ENCODE results near the gene BARHL1.

- TF ChIP-seq FOS (IDR thresholded peaks at IDR 0.05; ENCODE audit: borderline replicate concordance, insufficient read depth, low read length) (no peak), CTCF (IDR thresholded peaks at IDR 0.05; ENCODE audit: extremely low read depth in 1 of 2, insufficient read depth in 1 of 2, low read depth in 1 of 2, low read length in 2 of 2) (no peak), POLR2A (IDR thresholded peaks at IDR 0.05; ENCODE audit: low read depth, low read length) (no peak), EZH2 (IDR thresholded peaks at IDR 0.05; ENCODE audit: borderline replicate concordance, low read depth, low read length, severe bottlenecking) (no peak), POLR2AphosphoS5 (IDR thresholded peaks at IDR 0.05; ENCODE audit: insufficient read depth, low read depth, low read length) (no peak), MYC (IDR thresholded peaks at IDR 0.05; ENCODE audit: low read depth, low read length) (no peak)
Measured at GRCh38 chr9:132552041-132552440, 30.4 kb upstream of the BARHL1 start.

Measured in endothelial cell of umbilical vein (primary cell).